ENCODE data around the gene MPO. TPM values are rescaled to one million over a fixed set of nuclear protein-coding genes. Genes with fewer than 3 reads are reported as not detected.

MPO gene
- total RNA-seq, 4 donors from 2014 or later: 0.19 to 0.34 TPM; not detected in 2

DNA sequence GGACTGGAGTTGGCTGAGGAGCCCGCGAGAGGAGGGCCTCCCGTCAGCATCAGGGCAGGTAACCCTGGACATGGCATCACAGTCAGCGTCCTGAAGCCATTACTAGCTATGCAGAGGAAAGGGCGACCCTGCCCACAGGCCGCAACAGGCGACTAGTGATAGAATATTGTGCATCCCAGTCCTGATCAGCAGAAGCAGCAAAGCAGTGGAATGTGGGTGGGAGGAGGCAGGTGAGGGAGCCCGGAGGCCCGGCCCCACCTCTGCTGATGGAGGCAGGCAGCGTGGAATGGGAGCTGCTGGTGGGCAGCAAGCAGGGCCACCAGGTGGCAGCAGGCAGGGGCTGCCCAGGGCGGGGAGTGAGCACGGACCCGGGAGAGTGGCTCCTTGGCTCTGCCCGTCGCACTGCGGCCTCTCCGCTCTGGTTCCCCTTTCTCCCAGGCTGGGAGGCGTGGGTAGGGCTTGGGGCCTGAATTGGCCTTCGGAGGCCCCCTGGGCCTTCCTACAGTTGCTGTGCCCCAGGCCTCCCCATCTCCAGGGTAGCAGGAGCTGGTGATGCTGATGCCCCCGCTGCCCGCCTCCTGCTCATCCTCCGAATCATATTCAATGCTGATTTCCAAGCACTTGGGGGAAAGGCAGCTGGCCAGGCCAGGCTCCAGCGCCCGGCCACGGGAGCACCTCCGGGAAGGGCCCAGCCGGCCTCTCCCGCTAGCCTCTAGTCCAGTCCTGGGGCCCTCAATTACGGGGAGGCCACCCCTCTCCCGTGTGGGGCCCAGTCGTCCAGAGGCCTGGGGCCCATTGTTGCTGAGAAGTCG lies 27.6 kb upstream of the MPO start:
- TF ChIP-seq, protein P1, sequence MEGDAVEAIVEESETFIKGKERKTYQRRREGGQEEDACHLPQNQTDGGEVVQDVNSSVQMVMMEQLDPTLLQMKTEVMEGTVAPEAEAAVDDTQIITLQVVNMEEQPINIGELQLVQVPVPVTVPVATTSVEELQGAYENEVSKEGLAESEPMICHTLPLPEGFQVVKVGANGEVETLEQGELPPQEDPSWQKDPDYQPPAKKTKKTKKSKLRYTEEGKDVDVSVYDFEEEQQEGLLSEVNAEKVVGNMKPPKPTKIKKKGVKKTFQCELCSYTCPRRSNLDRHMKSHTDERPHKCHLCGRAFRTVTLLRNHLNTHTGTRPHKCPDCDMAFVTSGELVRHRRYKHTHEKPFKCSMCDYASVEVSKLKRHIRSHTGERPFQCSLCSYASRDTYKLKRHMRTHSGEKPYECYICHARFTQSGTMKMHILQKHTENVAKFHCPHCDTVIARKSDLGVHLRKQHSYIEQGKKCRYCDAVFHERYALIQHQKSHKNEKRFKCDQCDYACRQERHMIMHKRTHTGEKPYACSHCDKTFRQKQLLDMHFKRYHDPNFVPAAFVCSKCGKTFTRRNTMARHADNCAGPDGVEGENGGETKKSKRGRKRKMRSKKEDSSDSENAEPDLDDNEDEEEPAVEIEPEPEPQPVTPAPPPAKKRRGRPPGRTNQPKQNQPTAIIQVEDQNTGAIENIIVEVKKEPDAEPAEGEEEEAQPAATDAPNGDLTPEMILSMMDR (IDR thresholded peaks at IDR 0.05; ENCODE audit: low read depth): no peak

DNA sequence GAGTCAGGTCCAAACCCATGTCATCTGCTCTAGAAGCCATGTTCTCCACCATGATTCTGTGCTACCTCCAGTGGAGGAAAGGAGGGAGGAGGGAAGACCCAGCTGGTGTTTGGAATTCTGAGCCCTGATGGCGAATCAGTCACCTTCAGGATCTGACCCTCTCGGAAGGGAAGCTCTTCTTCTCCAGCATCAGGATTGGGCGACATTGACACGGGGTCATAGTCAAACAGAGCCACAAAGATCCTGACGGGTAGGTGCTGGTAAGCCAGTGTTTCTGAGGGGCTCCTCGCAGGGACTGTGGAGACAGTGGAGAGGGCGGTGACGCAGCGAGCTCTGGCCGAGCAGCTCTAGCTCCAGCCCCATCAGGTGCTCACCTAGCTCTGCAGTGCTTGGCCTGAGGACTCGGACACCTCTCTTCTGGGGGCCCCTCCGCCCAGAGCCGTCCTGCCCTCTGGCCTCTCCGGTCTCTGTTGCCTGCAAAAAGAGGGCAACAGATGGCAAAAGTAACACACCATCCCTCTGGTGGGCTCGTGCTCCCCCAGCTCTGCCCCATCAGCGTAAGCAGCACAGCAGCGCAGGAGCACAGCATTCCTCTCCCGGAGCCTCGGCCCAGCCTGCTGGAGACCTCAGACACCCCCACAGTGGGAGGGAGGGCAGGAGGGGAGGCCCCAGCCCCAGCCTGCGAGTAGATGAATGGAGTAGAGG lies 26.9 kb upstream of the MPO start:
- TF ChIP-seq, protein P1 (IDR thresholded peaks at IDR 0.05; ENCODE audit: low read depth): no peak

DNA sequence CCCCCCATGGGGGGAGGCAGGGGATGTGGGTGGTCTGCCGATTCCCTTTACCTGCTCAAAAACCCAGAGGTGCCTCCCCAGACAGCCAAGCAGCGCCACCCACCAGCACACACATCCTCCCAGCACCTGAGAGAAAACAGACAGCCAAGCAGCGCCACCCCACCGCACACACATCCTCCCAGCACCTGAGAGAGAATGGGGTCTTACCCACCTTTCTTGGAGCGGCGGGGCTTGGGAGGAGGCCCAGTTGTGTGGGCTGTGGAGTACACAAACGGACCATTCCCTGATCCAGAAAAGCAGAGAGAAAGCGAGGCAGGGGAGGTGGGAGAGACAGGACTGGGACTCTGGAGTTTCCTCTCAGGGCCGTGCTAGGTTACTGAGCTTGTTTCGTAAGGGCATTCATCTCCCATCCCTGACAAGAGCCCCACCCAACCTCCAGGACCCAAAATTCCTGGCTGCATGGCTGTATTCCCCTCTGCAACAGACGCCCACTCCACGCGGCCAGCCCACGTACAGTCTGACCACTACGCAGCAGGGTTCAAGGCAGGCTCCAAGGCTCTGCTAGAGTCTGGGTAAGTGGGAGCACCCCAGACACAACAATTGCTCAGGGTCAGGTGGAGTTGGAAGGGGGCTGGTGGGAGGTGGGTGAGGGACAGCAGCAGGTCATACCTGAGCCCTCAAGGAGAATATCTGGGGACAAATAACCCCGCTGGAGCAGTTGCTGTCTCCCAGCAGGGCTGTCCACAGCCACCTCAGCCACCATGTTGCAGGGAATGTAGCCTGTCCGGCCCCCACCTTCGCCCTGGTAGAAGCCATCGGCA lies 25.6 kb upstream of the MPO start:
- TF ChIP-seq, protein P1 (IDR thresholded peaks at IDR 0.05; ENCODE audit: low read depth): no peak

DNA sequence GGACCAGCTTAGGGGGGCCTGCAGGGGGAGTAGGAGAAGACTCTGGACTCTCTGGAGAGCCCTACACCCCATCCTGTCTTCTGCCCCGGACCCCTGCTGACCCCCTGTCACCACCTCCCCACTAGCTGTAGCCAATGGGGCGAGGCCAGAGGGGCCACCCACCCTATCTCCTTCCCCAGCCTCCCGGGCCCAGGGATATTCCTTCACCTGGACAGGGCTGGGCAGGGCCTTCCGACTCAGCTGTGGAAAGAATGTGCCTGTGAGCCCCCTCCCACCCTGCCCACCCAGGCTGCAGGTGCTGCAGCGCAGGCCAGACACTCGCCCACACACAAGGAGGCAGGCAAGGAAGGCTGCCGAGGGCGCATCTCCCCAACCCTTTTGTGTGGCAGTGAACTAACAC lies 24.9 kb upstream of the MPO start:
- TF ChIP-seq, protein P1 (IDR thresholded peaks at IDR 0.05; ENCODE audit: low read depth): no peak

DNA sequence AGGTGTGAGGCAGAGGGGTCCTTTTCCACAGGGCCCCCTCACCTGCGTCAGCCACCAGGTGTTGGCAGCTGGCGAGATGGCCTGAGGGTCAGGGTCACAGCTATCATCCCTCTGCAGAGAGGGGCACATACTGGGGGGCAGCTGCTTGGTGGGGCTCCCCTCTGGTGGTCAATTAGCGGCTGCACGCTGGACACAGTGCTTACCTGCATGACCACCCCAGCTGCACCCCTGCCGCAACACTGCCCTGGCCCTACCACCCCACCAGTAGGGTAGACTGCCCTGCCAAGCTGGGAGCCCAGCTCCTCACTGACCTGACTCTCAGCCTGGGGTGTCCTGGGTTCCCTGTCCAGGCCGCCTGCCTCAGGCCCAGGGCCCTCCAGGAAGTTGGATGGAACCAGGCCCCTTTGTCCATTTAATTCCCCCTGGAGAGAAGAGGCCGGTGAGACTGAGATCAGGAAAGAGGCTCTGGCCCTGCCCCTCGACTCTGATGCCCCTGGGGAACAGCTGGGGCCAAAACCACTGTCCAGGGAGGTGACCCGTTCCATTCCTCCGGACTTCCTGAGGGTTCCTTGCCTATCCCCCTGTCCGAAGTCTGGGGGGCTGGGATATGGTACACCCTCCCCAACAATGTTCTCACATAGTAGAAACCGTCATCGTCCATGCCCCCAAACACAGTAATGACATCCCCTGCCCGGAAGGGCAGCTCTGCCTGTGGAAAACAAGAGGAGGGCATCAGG lies 24.2 kb upstream of the MPO start:
- TF ChIP-seq, protein P1 (IDR thresholded peaks at IDR 0.05; ENCODE audit: low read depth): no peak

DNA sequence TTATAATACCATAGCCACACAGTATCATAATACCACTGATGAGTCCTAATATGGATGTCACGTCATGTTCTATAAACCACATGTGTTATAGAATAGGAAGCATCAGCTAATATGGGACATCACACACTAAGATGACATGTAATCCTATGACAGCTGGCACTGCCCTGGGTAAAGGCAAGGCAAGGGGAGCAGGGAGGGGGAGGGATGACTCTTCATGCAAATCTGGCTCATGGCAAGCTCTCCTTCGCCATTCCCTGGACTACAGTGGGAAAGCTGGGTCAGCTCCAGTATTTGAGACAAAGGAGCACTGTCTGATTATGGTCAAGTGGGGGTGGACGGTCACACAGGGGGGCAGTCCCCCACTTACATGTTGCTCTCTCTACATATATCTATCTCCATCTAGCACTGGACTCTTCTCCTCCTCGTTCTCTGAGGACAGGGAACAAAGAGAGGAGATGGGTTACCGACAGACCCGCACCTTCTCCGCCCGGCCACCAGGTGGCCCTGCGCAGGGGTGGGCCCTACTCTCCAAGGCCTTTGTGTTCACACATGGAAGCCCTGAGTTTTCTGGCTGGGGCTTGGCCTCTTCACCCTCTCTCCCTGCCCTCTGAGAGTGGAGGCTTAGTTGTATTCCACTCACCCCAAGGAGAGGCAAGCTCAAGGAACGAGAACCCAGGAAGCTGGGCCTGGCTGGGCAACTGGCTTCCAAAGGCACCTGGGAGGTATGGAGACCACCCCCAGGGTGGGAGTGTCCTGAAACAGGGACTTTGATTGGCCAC lies 23.4 kb upstream of the MPO start:
- TF ChIP-seq, protein P1 (IDR thresholded peaks at IDR 0.05; ENCODE audit: low read depth): no peak

All from subcutaneous adipose tissue (tissue), 4 donors.